ENCODE data around the gene BCL7B.

GRCh38 chr7:73517241-73517995, 40.1 kb downstream of the BCL7B start:
- TF ChIP-seq CTCF (IDR thresholded peaks at IDR 0.05 in 8 of 11, conservative IDR thresholded peaks at IDR 0.05 in 3 of 11) (no peak), POLR2AphosphoS5 (IDR thresholded peaks at IDR 0.05) (no peak)

All from spleen (tissue), 7 donors.